ENCODE results near the gene PHLDB2.

PHLDB2 gene

GRCh38 chr3:111848283-111848682 is 10.8 kb upstream of the PHLDB2 start:
- H3K4me3 ChIP-seq (replicated peaks; ENCODE audit: low read depth, low read length), result no peak overlapping the region
- DNase-seq (ENCODE audit: extremely low read depth, low read depth), result no peak
- no peak for TF ChIP-seq CTCF (IDR thresholded peaks at IDR 0.05; ENCODE audit: low read depth, low read length, missing control alignments)

- no peak overlapping the region for H3K4me3 ChIP-seq (replicated peaks; ENCODE audit: low read depth, low read length)
- TF ChIP-seq CTCF (IDR thresholded peaks at IDR 0.05; ENCODE audit: low read depth, low read length, missing control alignments), result no peak
- DNase-seq (ENCODE audit: extremely low read depth, low read depth), result no peak
Observed at GRCh38 chr3:111848778-111849177, 10.3 kb upstream of the PHLDB2 start.

- no peak for DNase-seq (ENCODE audit: extremely low read depth, low read depth)
- TF ChIP-seq CTCF (IDR thresholded peaks at IDR 0.05; ENCODE audit: low read depth, low read length, missing control alignments), result no peak
- H3K4me3 ChIP-seq (replicated peaks; ENCODE audit: low read depth, low read length), result no peak overlapping the region
Observed at GRCh38 chr3:111850537-111850936, 8.5 kb upstream of the PHLDB2 start.

- DNase-seq (ENCODE audit: extremely low read depth, low read depth), result peak; percentile 77
- TF ChIP-seq CTCF (IDR thresholded peaks at IDR 0.05; ENCODE audit: low read depth, low read length, missing control alignments), result no peak
- no peak overlapping the region for H3K4me3 ChIP-seq (replicated peaks; ENCODE audit: low read depth, low read length)
Observed at GRCh38 chr3:111851511-111851954, 7.5 kb upstream of the PHLDB2 start.

GRCh38 chr3:111852540-111852939 is 6.5 kb upstream of the PHLDB2 start:
- DNase-seq (ENCODE audit: extremely low read depth, low read depth), result no peak
- H3K4me3 ChIP-seq (replicated peaks; ENCODE audit: low read depth, low read length), result no peak overlapping the region
- TF ChIP-seq CTCF (IDR thresholded peaks at IDR 0.05; ENCODE audit: low read depth, low read length, missing control alignments), result no peak

- DNase-seq (ENCODE audit: extremely low read depth, low read depth), result no peak
- no peak for TF ChIP-seq CTCF (IDR thresholded peaks at IDR 0.05; ENCODE audit: low read depth, low read length, missing control alignments)
- H3K4me3 ChIP-seq (replicated peaks; ENCODE audit: low read depth, low read length), result no peak overlapping the region
Observed at GRCh38 chr3:111853068-111853467, 6.0 kb upstream of the PHLDB2 start.

- TF ChIP-seq CTCF (IDR thresholded peaks at IDR 0.05; ENCODE audit: low read depth, low read length, missing control alignments), result no peak
- no peak overlapping the region for H3K4me3 ChIP-seq (replicated peaks; ENCODE audit: low read depth, low read length)
- DNase-seq (ENCODE audit: extremely low read depth, low read depth), result no peak
Observed at GRCh38 chr3:111854990-111855389, 4.1 kb upstream of the PHLDB2 start.
